HepG2 (cell line): Measurements from ENCODE around the gene BFSP1. TPM values are rescaled to one million over a fixed set of nuclear protein-coding genes. Genes with fewer than 3 reads are reported as not detected.

Source experiments
- CBX5 ChIP-seq: sonication (generic); formaldehyde crosslinking; IDR thresholded peaks from 2 replicates; pipeline ENCODE4 v1.4.0; 2020; ENCODE audit warnings: missing genetic modification reagents, borderline replicate concordance
- ETV6 ChIP-seq: sonication (generic); formaldehyde crosslinking; conservative IDR thresholded peaks from 2 replicates; pipeline ENCODE4 v1.4.0; 2020; ENCODE audit warnings: missing genetic modification reagents
- FOXO1 ChIP-seq: sonication (generic); formaldehyde crosslinking; IDR thresholded peaks from 2 replicates; pipeline ENCODE4 v1.4.0; 2020; ENCODE audit warnings: missing genetic modification reagents
- GABPA ChIP-seq, 2 experiments: IDR thresholded peaks; 2 replicates each; pipeline ENCODE4 v1.6.1; 2011 to 2016; ENCODE audit warnings: low read depth in 2 of 2, low read length in 1 of 2, missing biosample characterization in 1 of 2, missing genetic modification characterization in 1 of 2
- HOXD1 ChIP-seq: sonication (generic); formaldehyde crosslinking; IDR thresholded peaks from 2 replicates; pipeline ENCODE4 v1.5.0; 2020; ENCODE audit warnings: missing genetic modification reagents
- IRF2 ChIP-seq: IDR thresholded peaks from 2 replicates; pipeline ENCODE4 v1.6.1; 2018; ENCODE audit warnings: missing genetic modification reagents, missing compliant biosample characterization
- ONECUT2 ChIP-seq: sonication (generic); formaldehyde crosslinking; IDR thresholded peaks from 2 replicates; pipeline ENCODE4 v1.4.0; 2020; ENCODE audit warnings: missing genetic modification reagents
- PHF21A ChIP-seq: sonication (generic); formaldehyde crosslinking; IDR thresholded peaks from 2 replicates; pipeline ENCODE4 v1.5.0; 2020; ENCODE audit warnings: mild to moderate bottlenecking, missing genetic modification reagents
- SMAD1 ChIP-seq: sonication (generic); formaldehyde crosslinking; IDR thresholded peaks from 2 replicates; pipeline ENCODE4 v1.4.0; 2020; ENCODE audit warnings: missing genetic modification reagents, low read depth, mild to moderate bottlenecking, borderline replicate concordance
- SRF ChIP-seq: IDR thresholded peaks from 2 replicates; pipeline ENCODE4 v1.6.1; 2011; ENCODE audit warnings: mild to moderate bottlenecking, low read depth, low read length, moderate library complexity
- polyA plus RNA-seq, 8 experiments: library from polyadenylated mRNA; depleted of rRNA in 3 of 8; stranded (reverse) in 7 of 8; unstranded in 1 of 8; fragments of >200 nt; fragmentation: Illumina TruSeq in 4 of 8; extraction: Trizol in 4 of 8; gene quantifications; 2 replicates each; pipeline versions ENCODE4 v1.2.1 to v1.2.3, GENCODE V29; 2011 to 2016; ENCODE audit warnings: low read depth in 4 of 8, missing spikeins in 1 of 8, mixed read lengths in 1 of 8; ENCODE audit not compliant: insufficient read depth in 1 of 8
- total RNA-seq, 5 experiments: library from RNA; depleted of rRNA; stranded (reverse); fragments of >200 nt; fragmentation: Illumina TruSeq; extraction: Trizol; gene quantifications; 2 replicates each; pipeline ENCODE4 v1.2.3, GENCODE V29; 2016; ENCODE audit warnings: low read depth in 1 of 5
- TF ChIP-seq, protein P1 (sequence below): IDR thresholded peaks from 2 replicates; pipeline ENCODE4 v1.6.1; 2016; ENCODE audit warnings: missing compliant biosample characterization, missing genetic modification reagents, borderline replicate concordance
- TF ChIP-seq, protein P2 (sequence below): sonication (generic); formaldehyde crosslinking; IDR thresholded peaks from 2 replicates; pipeline ENCODE4 v1.5.0; 2020; ENCODE audit warnings: mild to moderate bottlenecking, missing genetic modification reagents
- TF ChIP-seq, protein P3 (sequence below): sonication (generic); formaldehyde crosslinking; IDR thresholded peaks from 2 replicates; pipeline ENCODE4 v1.5.1; 2020; ENCODE audit warnings: mild to moderate bottlenecking, missing genetic modification reagents, moderate library complexity
- TF ChIP-seq, protein P4 (sequence below): sonication (generic); formaldehyde crosslinking; IDR thresholded peaks from 2 replicates; pipeline ENCODE4 v1.5.0; 2020; ENCODE audit warnings: missing genetic modification reagents

BFSP1 gene
- total and polyA plus RNA-seq, 2 of the 13 experiments (the other 11 are each of a cell fraction or from before 2014, with no cell fraction given), result 0.22 to 0.26 TPM

DNA sequence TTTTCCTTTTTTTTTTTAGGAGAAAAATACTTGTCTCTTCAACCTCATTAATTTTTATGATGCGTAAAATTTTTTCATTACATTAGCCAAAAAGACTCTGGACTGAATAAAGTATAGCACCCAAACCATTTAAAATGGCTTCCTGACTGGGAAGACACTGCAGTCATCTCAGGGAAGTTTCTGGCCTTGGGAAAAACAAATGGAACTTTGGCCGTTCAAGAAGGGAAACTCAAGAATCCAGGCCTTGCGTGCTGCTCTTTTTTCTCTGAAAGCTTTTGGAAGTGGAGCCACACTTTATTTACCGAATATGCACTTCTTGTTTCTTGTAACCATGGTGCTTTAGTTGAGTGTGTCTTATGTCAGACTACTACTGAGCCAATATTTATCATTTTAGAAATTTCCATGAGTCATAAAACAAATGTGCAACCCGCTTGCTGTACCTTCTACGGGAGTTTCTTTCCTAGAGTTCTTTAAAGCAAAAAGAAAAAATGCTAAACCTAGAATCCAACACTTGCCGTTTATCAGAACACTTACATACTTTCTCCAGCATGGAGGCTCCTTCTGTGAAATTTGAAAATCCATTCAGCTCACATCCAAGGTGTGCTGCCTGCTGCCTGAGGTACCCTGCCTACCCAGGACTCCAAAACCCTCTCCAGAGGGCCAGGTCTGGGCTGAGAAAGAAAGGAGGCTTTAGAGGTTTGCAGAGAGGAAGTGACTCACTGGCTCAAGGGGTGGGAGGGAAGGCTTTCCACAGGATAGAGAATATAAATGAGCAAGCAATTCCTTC, 27.2 kb upstream of the BFSP1 start (continued):
- TF ChIP-seq, protein P1, sequence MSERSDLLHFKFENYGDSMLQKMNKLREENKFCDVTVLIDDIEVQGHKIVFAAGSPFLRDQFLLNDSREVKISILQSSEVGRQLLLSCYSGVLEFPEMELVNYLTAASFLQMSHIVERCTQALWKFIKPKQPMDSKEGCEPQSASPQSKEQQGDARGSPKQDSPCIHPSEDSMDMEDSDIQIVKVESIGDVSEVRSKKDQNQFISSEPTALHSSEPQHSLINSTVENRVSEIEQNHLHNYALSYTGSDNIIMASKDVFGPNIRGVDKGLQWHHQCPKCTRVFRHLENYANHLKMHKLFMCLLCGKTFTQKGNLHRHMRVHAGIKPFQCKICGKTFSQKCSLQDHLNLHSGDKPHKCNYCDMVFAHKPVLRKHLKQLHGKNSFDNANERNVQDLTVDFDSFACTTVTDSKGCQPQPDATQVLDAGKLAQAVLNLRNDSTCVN (CRISPR knock-in tag), result 0 out of 2 replicates have a peak, but pooled peaks have one; percentile 64
- TF ChIP-seq ONECUT2 (no peak), PHF21A (CRISPR knock-in tag) (no peak), ETV6 (no peak), FOXO1 (CRISPR knock-in tag) (no peak), SRF (no peak), HOXD1 (CRISPR knock-in tag) (no peak), GABPA (IDR thresholded peaks at IDR 0.05; ENCODE audit: low read depth, low read length) (no peak), GABPA (CRISPR knock-in tag; IDR thresholded peaks at IDR 0.05; ENCODE audit: low read depth) (0 out of 2 replicates have a peak, but pooled peaks have one; percentile 23), IRF2 (CRISPR knock-in tag) (no peak), SMAD1 (CRISPR knock-in tag) (no peak), CBX5 (CRISPR knock-in tag) (no peak)
- TF ChIP-seq, protein P2, sequence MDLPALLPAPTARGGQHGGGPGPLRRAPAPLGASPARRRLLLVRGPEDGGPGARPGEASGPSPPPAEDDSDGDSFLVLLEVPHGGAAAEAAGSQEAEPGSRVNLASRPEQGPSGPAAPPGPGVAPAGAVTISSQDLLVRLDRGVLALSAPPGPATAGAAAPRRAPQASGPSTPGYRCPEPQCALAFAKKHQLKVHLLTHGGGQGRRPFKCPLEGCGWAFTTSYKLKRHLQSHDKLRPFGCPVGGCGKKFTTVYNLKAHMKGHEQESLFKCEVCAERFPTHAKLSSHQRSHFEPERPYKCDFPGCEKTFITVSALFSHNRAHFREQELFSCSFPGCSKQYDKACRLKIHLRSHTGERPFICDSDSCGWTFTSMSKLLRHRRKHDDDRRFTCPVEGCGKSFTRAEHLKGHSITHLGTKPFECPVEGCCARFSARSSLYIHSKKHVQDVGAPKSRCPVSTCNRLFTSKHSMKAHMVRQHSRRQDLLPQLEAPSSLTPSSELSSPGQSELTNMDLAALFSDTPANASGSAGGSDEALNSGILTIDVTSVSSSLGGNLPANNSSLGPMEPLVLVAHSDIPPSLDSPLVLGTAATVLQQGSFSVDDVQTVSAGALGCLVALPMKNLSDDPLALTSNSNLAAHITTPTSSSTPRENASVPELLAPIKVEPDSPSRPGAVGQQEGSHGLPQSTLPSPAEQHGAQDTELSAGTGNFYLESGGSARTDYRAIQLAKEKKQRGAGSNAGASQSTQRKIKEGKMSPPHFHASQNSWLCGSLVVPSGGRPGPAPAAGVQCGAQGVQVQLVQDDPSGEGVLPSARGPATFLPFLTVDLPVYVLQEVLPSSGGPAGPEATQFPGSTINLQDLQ (CRISPR knock-in tag), result no peak
- TF ChIP-seq, protein P3, sequence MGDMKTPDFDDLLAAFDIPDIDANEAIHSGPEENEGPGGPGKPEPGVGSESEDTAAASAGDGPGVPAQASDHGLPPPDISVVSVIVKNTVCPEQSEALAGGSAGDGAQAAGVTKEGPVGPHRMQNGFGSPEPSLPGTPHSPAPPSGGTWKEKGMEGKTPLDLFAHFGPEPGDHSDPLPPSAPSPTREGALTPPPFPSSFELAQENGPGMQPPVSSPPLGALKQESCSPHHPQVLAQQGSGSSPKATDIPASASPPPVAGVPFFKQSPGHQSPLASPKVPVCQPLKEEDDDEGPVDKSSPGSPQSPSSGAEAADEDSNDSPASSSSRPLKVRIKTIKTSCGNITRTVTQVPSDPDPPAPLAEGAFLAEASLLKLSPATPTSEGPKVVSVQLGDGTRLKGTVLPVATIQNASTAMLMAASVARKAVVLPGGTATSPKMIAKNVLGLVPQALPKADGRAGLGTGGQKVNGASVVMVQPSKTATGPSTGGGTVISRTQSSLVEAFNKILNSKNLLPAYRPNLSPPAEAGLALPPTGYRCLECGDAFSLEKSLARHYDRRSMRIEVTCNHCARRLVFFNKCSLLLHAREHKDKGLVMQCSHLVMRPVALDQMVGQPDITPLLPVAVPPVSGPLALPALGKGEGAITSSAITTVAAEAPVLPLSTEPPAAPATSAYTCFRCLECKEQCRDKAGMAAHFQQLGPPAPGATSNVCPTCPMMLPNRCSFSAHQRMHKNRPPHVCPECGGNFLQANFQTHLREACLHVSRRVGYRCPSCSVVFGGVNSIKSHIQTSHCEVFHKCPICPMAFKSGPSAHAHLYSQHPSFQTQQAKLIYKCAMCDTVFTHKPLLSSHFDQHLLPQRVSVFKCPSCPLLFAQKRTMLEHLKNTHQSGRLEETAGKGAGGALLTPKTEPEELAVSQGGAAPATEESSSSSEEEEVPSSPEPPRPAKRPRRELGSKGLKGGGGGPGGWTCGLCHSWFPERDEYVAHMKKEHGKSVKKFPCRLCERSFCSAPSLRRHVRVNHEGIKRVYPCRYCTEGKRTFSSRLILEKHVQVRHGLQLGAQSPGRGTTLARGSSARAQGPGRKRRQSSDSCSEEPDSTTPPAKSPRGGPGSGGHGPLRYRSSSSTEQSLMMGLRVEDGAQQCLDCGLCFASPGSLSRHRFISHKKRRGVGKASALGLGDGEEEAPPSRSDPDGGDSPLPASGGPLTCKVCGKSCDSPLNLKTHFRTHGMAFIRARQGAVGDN, result no peak
- TF ChIP-seq, protein P4, sequence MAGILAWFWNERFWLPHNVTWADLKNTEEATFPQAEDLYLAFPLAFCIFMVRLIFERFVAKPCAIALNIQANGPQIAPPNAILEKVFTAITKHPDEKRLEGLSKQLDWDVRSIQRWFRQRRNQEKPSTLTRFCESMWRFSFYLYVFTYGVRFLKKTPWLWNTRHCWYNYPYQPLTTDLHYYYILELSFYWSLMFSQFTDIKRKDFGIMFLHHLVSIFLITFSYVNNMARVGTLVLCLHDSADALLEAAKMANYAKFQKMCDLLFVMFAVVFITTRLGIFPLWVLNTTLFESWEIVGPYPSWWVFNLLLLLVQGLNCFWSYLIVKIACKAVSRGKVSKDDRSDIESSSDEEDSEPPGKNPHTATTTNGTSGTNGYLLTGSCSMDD, result no peak
